GM19463 (cell line): ENCODE measurements around the gene CERCAM.

Experiments used
- ATAC-seq: cut with Tn5 transposase; IDR thresholded peaks from one replicate; pipeline ENCODE4 v1.9.1; 2021; ENCODE audit warnings: mild to moderate bottlenecking, moderate library complexity; ENCODE audit not compliant: unreplicated experiment

Gene CERCAM

GRCh38 chr9:128420651-128421481 lies at the start of gene CERCAM:
Gene CERCAM (plus strand): TSS chr9:128420857. CDS start chr9:128420878, 21 bp downstream.
- peak; percentile 80 for ATAC-seq

- ATAC-seq: no peak
Measured at GRCh38 chr9:128371630-128372117, 49.0 kb upstream of the CERCAM start.

GRCh38 chr9:128372188-128372641 lies 48.4 kb upstream of the CERCAM start:
- no peak for ATAC-seq

- ATAC-seq: no peak
Measured at GRCh38 chr9:128372784-128373183, 47.9 kb upstream of the CERCAM start.

- no peak for ATAC-seq
Measured at GRCh38 chr9:128374221-128374675, 46.4 kb upstream of the CERCAM start.

GRCh38 chr9:128375865-128376264 lies 44.8 kb upstream of the CERCAM start:
- ATAC-seq: no peak

GRCh38 chr9:128382261-128382660 lies 38.4 kb upstream of the CERCAM start:
- no peak for ATAC-seq

- no peak for ATAC-seq
Measured at GRCh38 chr9:128383007-128383753, 37.5 kb upstream of the CERCAM start.

- ATAC-seq: no peak
Measured at GRCh38 chr9:128383791-128384190, 36.9 kb upstream of the CERCAM start.

- ATAC-seq: no peak
Measured at GRCh38 chr9:128384801-128385495, 35.7 kb upstream of the CERCAM start.

- ATAC-seq: no peak
Measured at GRCh38 chr9:128385496-128386460, 34.9 kb upstream of the CERCAM start.

- no peak for ATAC-seq
Measured at GRCh38 chr9:128388150-128388549, 32.5 kb upstream of the CERCAM start.

- no peak for ATAC-seq
Measured at GRCh38 chr9:128389395-128390149, 31.1 kb upstream of the CERCAM start.

- no peak for ATAC-seq
Measured at GRCh38 chr9:128390150-128390812, 30.4 kb upstream of the CERCAM start.

- no peak for ATAC-seq
Measured at GRCh38 chr9:128390813-128391711, 29.6 kb upstream of the CERCAM start.

GRCh38 chr9:128391956-128392301 lies 28.7 kb upstream of the CERCAM start:
- ATAC-seq: no peak

GRCh38 chr9:128392302-128393144 lies 28.1 kb upstream of the CERCAM start:
- ATAC-seq: no peak
